Activated CD4-positive, alpha-beta T cell treated with anti-CD3 and anti-CD28 coated beads, Interleukin-2, amount 10 ng/mL, durations not matched to agents 7 days and 5 days (primary cell): ENCODE results near the gene PPP2R3B. TPM values are rescaled to one million over a fixed set of nuclear protein-coding genes. Genes with fewer than 3 reads are reported as not detected.
"Not testable (repeated sequence)": the region's sequence is repeated elsewhere in the genome, so short reads cannot be mapped to it uniquely, and the experiment has no call there.

Experiments
- CTCF ChIA-PET: fragments of 350-600 bp; sonication (Branson Sonifier 250); formaldehyde crosslinking; loops from one replicate; lab custom pipeline; 2021; ENCODE audit warnings: antibody characterized with exemption; lab: Charles Lee
- POLR2A ChIA-PET: fragments of 350-600 bp; sonication (Branson Sonifier 250); formaldehyde crosslinking; loops from one replicate; lab custom pipeline; 2021; ENCODE audit warnings: antibody characterized with exemption; lab: Charles Lee
- DNase-seq: peaks from one replicate; pipeline ENCODE4 v3.0.0-alpha.2; 2020
- H3K27ac Mint-ChIP-seq: one replicate; pipeline ENCODE4 v1.8.0; 2021; ENCODE audit warnings: mild to moderate bottlenecking, moderate library complexity, mixed read lengths
- H3K27me3 Mint-ChIP-seq: one replicate; pipeline ENCODE4 v1.8.0; 2021; ENCODE audit warnings: mixed read lengths
- H3K36me3 Mint-ChIP-seq: one replicate; pipeline ENCODE4 v1.8.0; 2021; ENCODE audit warnings: low read depth, mixed read lengths
- H3K4me1 Mint-ChIP-seq: one replicate; pipeline ENCODE4 v1.8.0; 2021; ENCODE audit warnings: mixed read lengths
- H3K4me3 Mint-ChIP-seq: one replicate; pipeline ENCODE4 v1.8.0; 2021; ENCODE audit warnings: mild to moderate bottlenecking, moderate library complexity, mixed read lengths
- H3K9me3 Mint-ChIP-seq: one replicate; pipeline ENCODE4 v1.8.0; 2021; ENCODE audit warnings: mixed read lengths
- total RNA-seq, 2 experiments: library from RNA; stranded (reverse); gene quantifications; one replicate each; pipeline ENCODE4 v1.2.3, GENCODE V29; 2021

Gene PPP2R3B
- total RNA-seq, 2 experiments from 2014 or later: 30.6 to 33.8 TPM

- ChIA-PET CTCF (no interaction called here), POLR2A (no interaction called here)
- Mint-ChIP-seq H3K4me1 (no peaks in the 10 kb centered on the region), H3K27me3 (no peaks in the 10 kb centered on the region), H3K27ac (no peak overlapping the region), H3K36me3 (peaks cover 41% of the 10 kb centered on the region), H3K9me3 (no peaks in the 10 kb centered on the region), H3K4me3 (no peak overlapping the region)
- DNase-seq: no peak
Observed at GRCh38 chrX:307261-308111, 79.2 kb downstream of the PPP2R3B start.

- H3K27ac Mint-ChIP-seq, H3K4me1 Mint-ChIP-seq, H3K27me3 Mint-ChIP-seq, POLR2A ChIA-PET, H3K9me3 Mint-ChIP-seq, H3K4me3 Mint-ChIP-seq, DNase-seq, CTCF ChIA-PET: not testable (repeated sequence)
- peaks cover 40% of the 10 kb centered on the region for H3K36me3 Mint-ChIP-seq
Observed at GRCh38 chrX:306614-307251, 80.0 kb downstream of the PPP2R3B start.

- DNase-seq, POLR2A ChIA-PET, H3K4me1 Mint-ChIP-seq, CTCF ChIA-PET, H3K27me3 Mint-ChIP-seq, H3K4me3 Mint-ChIP-seq, H3K9me3 Mint-ChIP-seq, H3K27ac Mint-ChIP-seq: not testable (repeated sequence)
- peaks cover 43% of the 10 kb centered on the region for H3K36me3 Mint-ChIP-seq
Observed at GRCh38 chrX:305781-306613, 80.7 kb downstream of the PPP2R3B start.

- ChIA-PET POLR2A (no interaction called here), CTCF (no interaction called here)
- Mint-ChIP-seq H3K36me3 (peaks cover 45% of the 10 kb centered on the region), H3K27ac (no peak overlapping the region), H3K4me1 (no peaks in the 10 kb centered on the region), H3K27me3 (no peaks in the 10 kb centered on the region), H3K4me3 (no peak overlapping the region), H3K9me3 (no peaks in the 10 kb centered on the region)
- DNase-seq: no peak
Observed at GRCh38 chrX:302975-303374, 83.7 kb downstream of the PPP2R3B start.

DNA sequence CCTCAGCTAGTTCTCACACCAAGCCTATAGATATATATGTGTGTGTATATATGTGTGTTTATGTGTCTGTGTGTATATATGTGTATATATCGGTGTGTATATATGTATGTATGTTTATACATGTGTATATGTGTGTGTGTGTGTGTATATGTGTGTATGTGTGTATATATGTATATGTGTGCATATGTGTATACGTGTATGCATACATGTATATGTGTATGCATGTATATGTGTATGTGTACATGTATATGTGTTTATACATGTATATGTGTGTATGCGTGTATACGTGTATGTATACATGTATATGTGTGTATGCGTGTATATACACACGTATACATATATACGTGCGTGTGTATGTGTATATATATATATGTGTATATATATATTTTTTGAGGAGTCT, 86.4 kb downstream of the PPP2R3B start:
- H3K4me3 Mint-ChIP-seq: no peak overlapping the region
- DNase-seq: no peak
- no peaks in the 10 kb centered on the region for H3K9me3 Mint-ChIP-seq
- CTCF ChIA-PET: no interaction called here
- peaks cover 45% of the 10 kb centered on the region for H3K36me3 Mint-ChIP-seq
- POLR2A ChIA-PET: no interaction called here
- H3K27ac Mint-ChIP-seq: no peak overlapping the region
- H3K27me3 Mint-ChIP-seq: no peaks in the 10 kb centered on the region
- no peaks in the 10 kb centered on the region for H3K4me1 Mint-ChIP-seq

DNA sequence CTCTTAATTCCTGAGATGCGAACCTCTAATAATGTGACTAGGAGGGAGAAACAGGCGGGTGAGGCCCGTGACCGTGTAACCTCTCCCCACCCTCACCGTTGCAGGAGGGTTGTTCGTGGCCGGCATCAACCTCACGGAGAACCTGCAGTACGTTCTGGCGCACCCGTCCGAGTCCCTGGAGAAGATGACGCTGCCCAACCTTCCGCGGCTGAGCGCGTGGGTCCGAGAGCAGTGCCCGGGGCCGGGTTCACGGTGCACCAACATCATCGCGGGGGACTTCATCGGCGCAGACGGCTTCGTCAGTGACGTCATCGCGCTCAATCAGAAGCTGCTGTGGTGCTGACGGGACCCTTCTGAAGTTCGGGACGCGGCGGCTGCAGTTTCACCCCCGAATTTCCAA, 87.7 kb downstream of the PPP2R3B start:
- ChIA-PET POLR2A (no interaction called here), CTCF (no interaction called here)
- Mint-ChIP-seq H3K4me1 (no peaks in the 10 kb centered on the region), H3K4me3 (no peak overlapping the region), H3K27ac (no peak overlapping the region), H3K27me3 (no peaks in the 10 kb centered on the region), H3K36me3 (peaks cover 50% of the 10 kb centered on the region), H3K9me3 (no peaks in the 10 kb centered on the region)
- DNase-seq: no peak

DNA sequence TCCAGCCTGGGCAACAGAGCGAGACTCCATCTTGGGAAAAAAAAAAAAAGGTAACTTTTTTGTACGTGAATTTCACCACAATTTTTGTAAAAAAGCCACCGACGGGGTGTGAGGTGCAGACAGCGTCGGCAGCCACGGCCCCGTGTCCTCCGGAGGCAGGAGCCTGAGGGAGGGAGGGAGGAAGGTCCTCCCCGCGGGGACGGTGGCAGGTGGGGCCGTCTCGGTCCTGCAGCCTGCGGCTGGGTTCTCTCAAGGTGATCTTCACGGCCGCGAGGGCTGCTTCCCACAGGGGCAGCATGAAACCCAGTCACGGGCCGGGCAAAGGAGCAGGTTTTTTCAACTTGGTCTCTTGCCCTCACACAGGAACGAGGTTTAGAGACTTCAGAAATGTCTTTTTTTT, 91.6 kb downstream of the PPP2R3B start:
- Mint-ChIP-seq H3K27ac (no peak overlapping the region), H3K36me3 (peaks cover 53% of the 10 kb centered on the region), H3K4me3 (no peak overlapping the region), H3K27me3 (no peaks in the 10 kb centered on the region), H3K9me3 (no peaks in the 10 kb centered on the region), H3K4me1 (no peaks in the 10 kb centered on the region)
- ChIA-PET CTCF (no interaction called here), POLR2A (no interaction called here)
- DNase-seq: peak; percentile 5

DNA sequence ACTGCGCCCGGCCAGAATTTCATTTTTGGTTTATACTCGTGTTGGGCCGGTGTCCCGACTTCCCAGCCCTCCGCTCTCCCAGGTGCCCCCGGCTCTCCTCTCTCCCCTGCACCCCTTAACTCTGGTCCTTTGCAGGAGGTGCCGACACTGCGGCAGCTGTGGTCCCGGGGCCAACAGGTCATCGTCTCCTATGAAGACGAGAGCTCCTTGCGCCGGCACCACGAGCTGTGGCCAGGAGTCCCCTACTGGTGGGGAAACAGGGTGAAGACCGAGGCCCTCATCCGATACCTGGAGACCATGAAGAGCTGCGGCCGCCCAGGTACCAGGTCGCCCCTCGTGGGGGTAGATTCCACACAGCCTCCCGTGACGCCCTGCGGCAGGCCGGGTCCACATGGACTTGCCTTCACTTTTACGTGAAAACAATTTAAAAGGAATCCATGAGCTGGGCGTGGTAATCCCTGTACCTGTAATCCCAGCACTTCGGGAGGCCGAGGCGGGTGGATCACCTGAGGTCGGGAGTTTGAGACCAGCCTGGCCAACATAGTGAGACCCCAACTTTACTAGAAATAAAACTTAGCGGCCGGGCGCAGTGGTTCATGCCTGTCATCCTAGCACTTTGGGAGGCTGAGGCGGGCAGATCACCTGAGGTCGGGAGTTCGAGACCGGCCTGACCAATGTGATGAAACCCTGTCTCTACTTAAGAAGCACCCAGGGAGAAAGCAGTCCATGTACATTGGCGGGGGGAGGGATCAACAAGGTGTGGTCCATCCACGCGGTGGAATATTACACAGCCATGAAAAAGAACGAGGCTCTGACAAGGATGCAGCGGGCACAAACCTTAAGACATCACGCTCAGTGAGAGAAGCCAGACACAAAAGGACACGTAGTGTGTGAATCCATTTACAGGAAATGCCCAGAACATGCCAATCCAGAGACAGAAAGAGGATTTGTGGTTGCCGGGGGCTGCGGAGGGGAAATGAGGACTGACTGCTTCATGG, 93.5 kb downstream of the PPP2R3B start:
- Mint-ChIP-seq H3K4me3 (no peak overlapping the region), H3K27me3 (no peaks in the 10 kb centered on the region), H3K9me3 (no peaks in the 10 kb centered on the region), H3K4me1 (no peaks in the 10 kb centered on the region), H3K27ac (no peak overlapping the region), H3K36me3 (peaks cover 51% of the 10 kb centered on the region)
- CTCF ChIA-PET: no interaction called here
- DNase-seq: peak; percentile 3
- POLR2A ChIA-PET: no interaction called here

GRCh38 chrX:291411-291901, 95.3 kb downstream of the PPP2R3B start:
- Mint-ChIP-seq H3K4me1 (peaks cover 5% of the 10 kb centered on the region), H3K9me3 (no peaks in the 10 kb centered on the region), H3K36me3 (peaks cover 57% of the 10 kb centered on the region), H3K27me3 (no peaks in the 10 kb centered on the region), H3K4me3 (no peak overlapping the region), H3K27ac (no peak overlapping the region)
- CTCF ChIA-PET: no interaction called here
- peak; percentile 3 for DNase-seq
- POLR2A ChIA-PET: no interaction called here

DNA sequence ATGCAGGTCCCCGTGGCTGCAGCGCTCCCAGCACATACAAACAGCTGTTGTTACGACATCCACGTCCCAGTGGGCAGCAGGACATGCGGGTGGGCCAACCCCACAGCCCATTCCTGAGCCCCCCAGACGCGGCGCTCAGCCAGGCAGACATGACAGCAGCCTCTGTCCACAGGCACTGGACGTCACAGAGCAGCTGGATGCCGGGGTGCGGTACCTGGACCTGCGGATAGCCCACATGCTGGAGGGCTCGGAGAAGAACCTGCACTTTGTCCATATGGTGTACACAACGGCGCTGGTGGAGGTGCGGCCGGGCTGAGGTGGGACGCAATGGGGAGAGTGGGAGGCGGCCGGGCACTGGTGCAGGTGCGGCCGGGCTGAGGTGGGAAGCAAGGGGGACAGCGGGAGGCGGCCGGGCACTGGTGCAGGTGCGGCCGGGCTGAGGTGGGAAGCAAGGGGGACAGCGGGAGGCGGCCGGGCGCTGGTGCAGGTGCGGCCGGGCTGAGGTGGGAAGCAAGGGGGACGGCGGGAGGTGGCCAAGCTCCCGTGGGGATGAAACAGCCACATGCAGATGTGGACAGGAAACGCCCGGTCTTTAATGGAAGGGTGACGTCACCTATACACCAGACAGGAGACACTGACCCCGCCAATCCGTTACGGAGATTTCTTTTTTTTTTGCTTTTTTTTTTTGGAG, 96.1 kb downstream of the PPP2R3B start:
- H3K4me3 Mint-ChIP-seq: no peak overlapping the region
- ChIA-PET POLR2A (no interaction called here), CTCF (no interaction called here)
- peaks cover 58% of the 10 kb centered on the region for H3K36me3 Mint-ChIP-seq
- no peaks in the 10 kb centered on the region for H3K27me3 Mint-ChIP-seq
- H3K9me3 Mint-ChIP-seq: no peaks in the 10 kb centered on the region
- H3K27ac Mint-ChIP-seq: no peak overlapping the region
- peaks cover 12% of the 10 kb centered on the region for H3K4me1 Mint-ChIP-seq
- peak; percentile 3 for DNase-seq

- Mint-ChIP-seq H3K4me3 (no peak overlapping the region), H3K4me1 (peaks cover 28% of the 10 kb centered on the region), H3K9me3 (no peaks in the 10 kb centered on the region), H3K27ac (no peak overlapping the region), H3K36me3 (peaks cover 62% of the 10 kb centered on the region), H3K27me3 (no peaks in the 10 kb centered on the region)
- CTCF ChIA-PET: no interaction called here
- POLR2A ChIA-PET: no interaction called here
- DNase-seq: peak; percentile 5
Observed at GRCh38 chrX:288561-288991, 98.1 kb downstream of the PPP2R3B start.
